GM12892 (cell line): ENCODE measurements around the gene LCN10.
A peak's percentile ranks its signal among the peaks of the same experiment; 100 is the strongest.

Experiments used
- DNase-seq: peaks from one replicate; pipeline ENCODE4 v3.0.0; 2011; ENCODE audit not compliant: insufficient read length
- FAIRE-seq: peaks from 2 replicates; lab custom pipeline; 2011; peaks lifted over from hg19 to GRCh38; lab: Jason Lieb, UNC
- POLR2A ChIP-seq: IDR thresholded peaks from 2 replicates; pipeline ENCODE4 v1.6.1; 2011; ENCODE audit warnings: low read depth, low read length, control low read depth
- POLR2AphosphoS5 ChIP-seq: IDR thresholded peaks from 2 replicates; pipeline ENCODE4 v1.6.1; 2011; ENCODE audit warnings: low read depth, low read length, control low read depth
- TAF1 ChIP-seq: IDR thresholded peaks from 2 replicates; pipeline ENCODE4 v1.6.1; 2011; ENCODE audit warnings: low read depth, mild to moderate bottlenecking, control low read depth, low read length, borderline replicate concordance

Gene LCN10

GRCh38 chr9:136690806-136691261 lies 51.9 kb downstream of the LCN10 start:
- FAIRE-seq, result no peak
- DNase-seq, result no peak
- TF ChIP-seq POLR2A (no peak), TAF1 (no peak), POLR2AphosphoS5 (no peak)

- no peak for TF ChIP-seq POLR2AphosphoS5
- TF ChIP-seq TAF1, result no peak
- TF ChIP-seq POLR2A, result no peak
- FAIRE-seq (no peak), DNase-seq (no peak)
Observed at GRCh38 chr9:136690104-136690805, 52.5 kb downstream of the LCN10 start.

GRCh38 chr9:136689108-136689460 lies 53.7 kb downstream of the LCN10 start:
- FAIRE-seq, result no peak
- TF ChIP-seq TAF1 (no peak), POLR2AphosphoS5 (no peak), POLR2A (no peak)
- DNase-seq, result no peak

- TF ChIP-seq TAF1 (no peak), POLR2AphosphoS5 (no peak), POLR2A (no peak)
- FAIRE-seq (peak; percentile 79), DNase-seq (no peak)
Observed at GRCh38 chr9:136688274-136689107, 54.2 kb downstream of the LCN10 start.
